GM12878 (cell line): ENCODE measurements around the gene TNNT3. TPM values are rescaled to one million over a fixed set of nuclear protein-coding genes. Genes with fewer than 3 reads are reported as not detected.

Source experiments
- ATAC-seq: fragments of 200-7000 bp; cut with Tn5 transposase; 3 replicates; pipeline ENCODE4 v1.9.1; 2020; ENCODE audit warnings: mild to moderate bottlenecking, moderate library complexity
- BruUV-seq: library from RNA; stranded (reverse); fragments of 400-500 nt; replicated peaks from 2 replicates; lab custom pipeline; 2021; lab: Mats Ljungman, UMichigan
- CTCF ChIA-PET: fragments of 300-600 bp; sonication (Branson Sonifier 250); formaldehyde crosslinking; extraction: SDS; loops from one replicate; lab custom pipeline; 2021; ENCODE audit warnings: inconsistent platforms; lab: Yijun Ruan, JAX
- POLR2A ChIA-PET: fragments of 350-600 bp; formaldehyde crosslinking; extraction: SDS; loops from one replicate; lab custom pipeline; 2021; ENCODE audit warnings: inconsistent platforms; lab: Charles Lee
- RAD21 ChIA-PET: fragments of 300-600 bp; sonication (Branson Sonifier 250); formaldehyde crosslinking; loops from one replicate; lab custom pipeline; 2023; ENCODE audit warnings: antibody characterized with exemption; ENCODE audit not compliant: unreplicated experiment; lab: Charles Lee
- SMC1A ChIA-PET: fragments of 300-600 bp; sonication (Branson Sonifier 250); formaldehyde crosslinking; loops from one replicate; lab custom pipeline; 2023; ENCODE audit not compliant: unreplicated experiment, uncharacterized antibody; lab: Charles Lee
- DNase-seq: peaks from one replicate; pipeline ENCODE4 v3.0.0-alpha.2; 2011; ENCODE audit warnings: low read depth, low spot score
- FAIRE-seq: peaks from 3 replicates; lab custom pipeline; 2011; peaks lifted over from hg19 to GRCh38; lab: Jason Lieb, UNC
- H2AFZ ChIP-seq: 2 replicates; pipeline ENCODE4 v1.6.0; 2011; ENCODE audit warnings: low read depth, low read length, control low read depth; ENCODE audit not compliant: control insufficient read depth
- H3K27ac ChIP-seq: 2 replicates; pipeline ENCODE4 v1.5.1; 2011; ENCODE audit warnings: control low read depth; ENCODE audit not compliant: control insufficient read depth, insufficient read depth
- H3K27me3 ChIP-seq, 2 experiments: replicated peaks in 1 of 2; 2 replicates each; pipeline versions ENCODE4 v1.6.0 to v1.6.1; 2011; ENCODE audit warnings: low read length in 1 of 2; ENCODE audit not compliant: control insufficient read depth in 2 of 2, insufficient read depth in 2 of 2
- H3K36me3 ChIP-seq, 2 experiments: 2 replicates each; pipeline ENCODE4 v1.5.1; 2011; ENCODE audit warnings: low read length in 1 of 2; ENCODE audit not compliant: control insufficient read depth in 2 of 2, insufficient read depth in 2 of 2
- H3K4me1 ChIP-seq: 2 replicates; pipeline ENCODE4 v1.6.1; 2011; ENCODE audit warnings: mild to moderate bottlenecking, low read length, moderate library complexity, mixed read lengths; ENCODE audit not compliant: control insufficient read depth, insufficient read depth
- H3K4me2 ChIP-seq: 2 replicates; pipeline ENCODE4 v1.6.0; 2011; ENCODE audit warnings: control low read depth; ENCODE audit not compliant: control insufficient read depth, insufficient read depth
- H3K4me3 ChIP-seq: fragments of 200-600 bp; sonication (generic); 2 replicates; pipeline ENCODE4 v1.5.1; 2016
- H3K79me2 ChIP-seq: 2 replicates; pipeline ENCODE4 v1.6.0; 2011; ENCODE audit warnings: low read length; ENCODE audit not compliant: control insufficient read depth, insufficient read depth
- H3K9ac ChIP-seq: 2 replicates; pipeline ENCODE4 v1.8.0; 2011; ENCODE audit warnings: low read length, control low read depth, mixed read lengths; ENCODE audit not compliant: control insufficient read depth, insufficient read depth
- H3K9me3 ChIP-seq: replicated peaks from 3 replicates; pipeline ENCODE4 v1.5.1; 2011; ENCODE audit warnings: mild to moderate bottlenecking, low read length; ENCODE audit not compliant: control insufficient read depth, insufficient read depth
- H4K20me1 ChIP-seq: 2 replicates; pipeline ENCODE4 v1.6.0; 2011; ENCODE audit not compliant: control insufficient read depth, insufficient read depth
- ATF2 ChIP-seq: IDR thresholded peaks from 2 replicates; pipeline ENCODE4 v1.6.1; 2012; ENCODE audit warnings: low read length, inconsistent platforms
- BCLAF1 ChIP-seq: fragments of 450-650 bp; IDR thresholded peaks from 2 replicates; pipeline ENCODE4 v1.6.1; 2017; ENCODE audit warnings: antibody characterized with exemption, mild to moderate bottlenecking, moderate library complexity
- BRCA1 ChIP-seq: IDR thresholded peaks from 2 replicates; pipeline ENCODE4 v1.6.1; 2011; ENCODE audit warnings: low read depth, low read length, improper control_type of control experiment
- CEBPZ ChIP-seq: fragments of 150-350 bp; IDR thresholded peaks from 2 replicates; pipeline ENCODE4 v1.6.1; 2016; ENCODE audit warnings: low read depth, low read length
- CHD2 ChIP-seq: IDR thresholded peaks from 2 replicates; pipeline ENCODE4 v1.6.1; 2011; ENCODE audit warnings: low read depth, low read length, improper control_type of control experiment, borderline replicate concordance
- DPF2 ChIP-seq: fragments of 450-650 bp; IDR thresholded peaks from 2 replicates; pipeline ENCODE4 v1.6.1; 2017; ENCODE audit warnings: mild to moderate bottlenecking
- FOXM1 ChIP-seq: IDR thresholded peaks from 2 replicates; pipeline ENCODE4 v1.6.1; 2012; ENCODE audit warnings: low read depth, mild to moderate bottlenecking, inconsistent platforms, low read length, moderate library complexity
- HDAC2 ChIP-seq: fragments of 200-600 bp; sonication (generic); IDR thresholded peaks from 2 replicates; pipeline ENCODE4 v1.6.1; 2017
- IKZF1 ChIP-seq: fragments of 450-650 bp; conservative IDR thresholded peaks from 2 replicates; pipeline ENCODE4 v1.6.1; 2017; ENCODE audit warnings: antibody characterized with exemption, mild to moderate bottlenecking
- IRF4 ChIP-seq: IDR thresholded peaks from 2 replicates; pipeline ENCODE4 v1.6.1; 2011; ENCODE audit warnings: low read depth, low read length
- IRF5 ChIP-seq: fragments of 450-650 bp; IDR thresholded peaks from 2 replicates; pipeline ENCODE4 v1.6.1; 2017; ENCODE audit warnings: borderline replicate concordance
- LARP7 ChIP-seq: fragments of 450-650 bp; IDR thresholded peaks from 2 replicates; pipeline ENCODE4 v1.6.1; 2017; ENCODE audit warnings: mild to moderate bottlenecking
- MEF2B ChIP-seq: fragments of 450-650 bp; IDR thresholded peaks from 2 replicates; pipeline ENCODE4 v1.6.1; 2018; ENCODE audit warnings: mild to moderate bottlenecking, moderate library complexity; ENCODE audit not compliant: partially characterized antibody, poor library complexity, severe bottlenecking
- NBN ChIP-seq: fragments of 450-650 bp; IDR thresholded peaks from 2 replicates; pipeline ENCODE4 v1.6.1; 2016
- NR2F1 ChIP-seq: fragments of 450-650 bp; conservative IDR thresholded peaks from 2 replicates; pipeline ENCODE4 v1.6.1; 2017; ENCODE audit warnings: mild to moderate bottlenecking
- TAF1 ChIP-seq: IDR thresholded peaks from 2 replicates; pipeline ENCODE4 v1.6.1; 2011; ENCODE audit warnings: mild to moderate bottlenecking, low read depth, low read length, borderline replicate concordance
- YBX1 ChIP-seq: fragments of 450-650 bp; IDR thresholded peaks from 2 replicates; pipeline ENCODE4 v1.6.1; 2016; ENCODE audit warnings: antibody characterized with exemption
- ZNF274 ChIP-seq: IDR thresholded peaks from one replicate; pipeline ENCODE4 v1.8.0; 2011; ENCODE audit not compliant: insufficient read length, insufficient read depth
- ZSCAN29 ChIP-seq: fragments of 450-650 bp; IDR thresholded peaks from 2 replicates; pipeline ENCODE4 v1.6.1; 2017; ENCODE audit warnings: mild to moderate bottlenecking, moderate library complexity
- WGBS: methylation state at CpG from one replicate; pipeline ENCODE4 v1.1.6; 2016; ENCODE audit warnings: low lambda C conversion rate; ENCODE audit not compliant: insufficient replicate concordance, insufficient coverage; ENCODE audit errors: missing lambda C conversion rate; 5-methylcytosine and 5-hydroxymethylcytosine counted together
- in situ Hi-C: fragments of 300-500 bp; cut with MboI; formaldehyde crosslinking; loops from 9 replicates; pipeline ENCODE4 v1.14.3; 2018; ENCODE audit warnings: mixed read lengths
- intact Hi-C: fragments of 100-400 bp; cut with micrococcal nuclease; formaldehyde crosslinking; loops from one replicate; pipeline ENCODE4 v1.14.2; 2022; ENCODE audit not compliant: unreplicated experiment
- polyA plus RNA-seq, 11 experiments: library from polyadenylated mRNA; depleted of rRNA in 4 of 11; unstranded in 6 of 11; stranded (reverse) in 5 of 11; fragments of >200 nt; fragmentation: Nextera tagmentation in 4 of 11; fragmentation: Illumina TruSeq in 1 of 11; extraction: Ambion mirVana in 4 of 11; extraction: Trizol in 1 of 11; gene quantifications; 1 replicate in 1 of 11; 2 replicates in 10 of 11; pipeline versions ENCODE4 v1.2.1 to v1.2.3, GENCODE V29; 2011 to 2016; ENCODE audit warnings: inconsistent platforms in 2 of 11, missing spikeins in 2 of 11, low read depth in 1 of 11
- total RNA-seq, 4 experiments: library from RNA; depleted of rRNA in 3 of 4; stranded (reverse); fragments of >200 nt in 3 of 4; fragmentation: Illumina TruSeq in 1 of 4; extraction: Trizol in 1 of 4; gene quantifications; 2 replicates each; pipeline versions ENCODE4 v1.2.1 to v1.2.3, GENCODE V29; 2013 to 2021

TNNT3 gene
- total and polyA plus RNA-seq, 10 of the 15 experiments (the other 5 are each of a cell fraction or from before 2014, with no cell fraction given): 0.40 to 0.50 TPM; not detected in 8

GRCh38 chr11:1970956-1971355 is 51.5 kb downstream of the TNNT3 start:
- Histone ChIP-seq H3K9me3 (no peaks in the 10 kb centered on the region), H2AFZ (no peak overlapping the region), H3K36me3 (no peaks in the 10 kb centered on the region), H3K4me1 (no peaks in the 10 kb centered on the region), H4K20me1 (no peaks in the 10 kb centered on the region), H3K4me3 (no peak overlapping the region), H3K27ac (no peak overlapping the region), H3K79me2 (no peaks in the 10 kb centered on the region), H3K27me3 (no peaks in the 10 kb centered on the region), H3K4me2 (no peak overlapping the region), H3K9ac (no peak overlapping the region)
- ChIA-PET POLR2A (no interaction called here), RAD21 (no interaction called here), SMC1A (no interaction called here), CTCF (interaction anchor here (0.6 kb wide), 1 partner anchor 162 kb away, joined by 3 read pairs; no protein-coding TSS in a partner anchor)
- no peak for DNase-seq
- no TSS peak for BruUV-seq
- 53% methylated on average over 6 of the region's 15 CpGs for WGBS
- intact Hi-C loops (no loop called here), in situ Hi-C loops (no loop called here)
- no peak for FAIRE-seq
- ATAC-seq: no peak
- TF ChIP-seq YBX1: no peak
- no peak for TF ChIP-seq IRF5
- no peak for TF ChIP-seq CHD2
- no peak for TF ChIP-seq HDAC2
- TF ChIP-seq ATF2: no peak
- TF ChIP-seq IRF4: no peak
- TF ChIP-seq BCLAF1: no peak
- no peak for TF ChIP-seq NBN
- no peak for TF ChIP-seq BRCA1
- TF ChIP-seq ZSCAN29: no peak
- no peak for TF ChIP-seq ZNF274
- TF ChIP-seq IKZF1: no peak
- no peak for TF ChIP-seq NR2F1
- TF ChIP-seq DPF2: no peak
- TF ChIP-seq TAF1: no peak
- no peak for TF ChIP-seq FOXM1
- TF ChIP-seq MEF2B: no peak
- TF ChIP-seq LARP7: no peak
- TF ChIP-seq CEBPZ: no peak
